H1 (cell line): ENCODE measurements around the gene MMP12. TPM values are rescaled to one million over a fixed set of nuclear protein-coding genes. Genes with fewer than 3 reads are reported as not detected.

Experiments
- CTCF ChIA-PET: fragments of 300-600 bp; sonication (Branson Sonifier 250); formaldehyde crosslinking; loops from one replicate; lab custom pipeline; 2021; ENCODE audit not compliant: partially characterized antibody; lab: Charles Lee
- POLR2A ChIA-PET: fragments of 300-600 bp; sonication (Branson Sonifier 250); formaldehyde crosslinking; loops from one replicate; lab custom pipeline; 2021; ENCODE audit warnings: inconsistent platforms; ENCODE audit not compliant: partially characterized antibody; lab: Charles Lee
- DNase-seq, 2 experiments: peaks; one replicate each; pipeline versions ENCODE4 v3.0.0 to v3.0.0-alpha.2; 2010 to 2022; ENCODE audit warnings: low spot score in 2 of 2, low read depth in 1 of 2, mixed read lengths in 1 of 2
- FAIRE-seq: peaks from 2 replicates; lab custom pipeline; 2011; peaks lifted over from hg19 to GRCh38; lab: Jason Lieb, UNC
- H2AFZ ChIP-seq: 2 replicates; pipeline ENCODE4 v1.8.1; 2012; ENCODE audit warnings: low read length, inconsistent platforms
- H2AK5ac ChIP-seq: 2 replicates; pipeline ENCODE4 v1.6.1; 2013; ENCODE audit warnings: low read depth, low read length
- H2BK120ac ChIP-seq: replicated peaks from 2 replicates; pipeline ENCODE3; 2013; ENCODE audit warnings: low read depth, low read length, inconsistent platforms
- H2BK12ac ChIP-seq: 2 replicates; pipeline ENCODE4 v1.6.1; 2013; ENCODE audit warnings: low read depth, low read length
- H2BK15ac ChIP-seq: 2 replicates; pipeline ENCODE4 v1.6.1; 2013; ENCODE audit warnings: low read length
- H2BK20ac ChIP-seq: 2 replicates; pipeline ENCODE4 v1.6.1; 2013; ENCODE audit warnings: low read length
- H2BK5ac ChIP-seq: 2 replicates; pipeline ENCODE4 v1.6.1; 2013; ENCODE audit warnings: low read depth, low read length
- H3K14ac ChIP-seq: 2 replicates; pipeline ENCODE4 v1.6.1; 2013; ENCODE audit warnings: inconsistent platforms; ENCODE audit not compliant: insufficient read length
- H3K18ac ChIP-seq: 2 replicates; pipeline ENCODE4 v1.6.1; 2013; ENCODE audit warnings: low read length; ENCODE audit errors: extremely low read depth
- H3K23ac ChIP-seq: 2 replicates; pipeline ENCODE4 v1.6.1; 2013; ENCODE audit warnings: inconsistent platforms; ENCODE audit not compliant: insufficient read length
- H3K23me2 ChIP-seq: 2 replicates; pipeline ENCODE4 v1.6.1; 2013; ENCODE audit warnings: low read depth, low read length
- H3K27ac ChIP-seq: 2 replicates; pipeline ENCODE4 v1.6.1; 2011; ENCODE audit warnings: low read depth, low read length, inconsistent platforms
- H3K27me3 ChIP-seq, 4 experiments: replicated peaks in 1 of 4; 1 replicate in 1 of 4; 2 replicates in 3 of 4; pipeline versions ENCODE4 v1.6.1 to v1.8.1; 2011 to 2013; ENCODE audit warnings: low read length in 3 of 4, mild to moderate bottlenecking in 3 of 4, inconsistent platforms in 2 of 4, mixed read lengths in 2 of 4, moderate library complexity in 1 of 4; ENCODE audit not compliant: control insufficient read depth in 3 of 4, insufficient read depth in 3 of 4; ENCODE audit errors: extremely low read depth in 1 of 4
- H3K36me3 ChIP-seq, 4 experiments: 2 replicates each; pipeline versions ENCODE4 v1.6.1 to v1.8.1; 2011 to 2013; ENCODE audit warnings: mild to moderate bottlenecking in 4 of 4, low read length in 3 of 4, moderate library complexity in 2 of 4, control low read depth in 1 of 4, inconsistent platforms in 1 of 4; ENCODE audit not compliant: insufficient read depth in 4 of 4, control insufficient read depth in 2 of 4
- H3K4ac ChIP-seq: replicated peaks from 2 replicates; pipeline ENCODE3; 2013; ENCODE audit warnings: low read length, low read depth, mixed read lengths, inconsistent platforms; ENCODE audit not compliant: insufficient read length
- H3K4me1 ChIP-seq, 4 experiments: replicated peaks in 1 of 4; 1 replicate in 1 of 4; 2 replicates in 3 of 4; pipeline versions ENCODE4 v1.6.1 to v1.8.1; 2011 to 2013; ENCODE audit warnings: low read length in 3 of 4, inconsistent platforms in 2 of 4, mixed read lengths in 1 of 4; ENCODE audit not compliant: insufficient read depth in 4 of 4, control insufficient read depth in 3 of 4
- H3K4me2 ChIP-seq, 2 experiments: 2 replicates each; pipeline versions ENCODE4 v1.6.1 to v1.8.1; 2011 to 2013; ENCODE audit warnings: low read depth in 2 of 2, low read length in 2 of 2, control low read depth in 1 of 2, inconsistent platforms in 1 of 2, mild to moderate bottlenecking in 1 of 2; ENCODE audit not compliant: insufficient read depth in 1 of 2
- H3K4me3 ChIP-seq, 4 experiments: fragments of 200-600, 300-600 bp in 1 of 4; sonication (generic), shearing (Covaris generic), sonication (Bioruptor Twin) in 1 of 4; 2 replicates each; pipeline versions ENCODE4 v1.5.1 to v1.8.1; 2011 to 2016; ENCODE audit warnings: low read length in 4 of 4, low read depth in 3 of 4, control low read depth in 2 of 4, inconsistent platforms in 2 of 4, mild to moderate bottlenecking in 2 of 4, mixed read lengths in 1 of 4, moderate library complexity in 1 of 4; ENCODE audit not compliant: insufficient read depth in 2 of 4; ENCODE audit errors: extremely low read depth in 1 of 4
- H3K56ac ChIP-seq: replicated peaks from 2 replicates; pipeline ENCODE3; 2013; ENCODE audit warnings: low read depth, mild to moderate bottlenecking, mixed read lengths, low read length, inconsistent platforms; ENCODE audit not compliant: insufficient read length
- H3K79me1 ChIP-seq: 2 replicates; pipeline ENCODE4 v1.6.1; 2013; ENCODE audit warnings: low read depth, low read length, control low read depth
- H3K79me2 ChIP-seq, 2 experiments: 2 replicates each; pipeline versions ENCODE4 v1.6.1 to v1.8.1; 2012 to 2013; ENCODE audit warnings: low read length in 2 of 2, mild to moderate bottlenecking in 2 of 2, inconsistent platforms in 1 of 2; ENCODE audit not compliant: insufficient read depth in 2 of 2, control insufficient read depth in 1 of 2
- H3K9ac ChIP-seq, 4 experiments: replicated peaks in 1 of 4; 1 replicate in 1 of 4; 2 replicates in 3 of 4; pipeline versions ENCODE4 v1.6.1 to v1.8.1; 2011 to 2013; ENCODE audit warnings: low read depth in 3 of 4, low read length in 3 of 4, control low read depth in 2 of 4, mild to moderate bottlenecking in 2 of 4, moderate library complexity in 2 of 4, inconsistent platforms in 1 of 4; ENCODE audit errors: extremely low read depth in 1 of 4
- H3K9me3 ChIP-seq, 2 experiments: 2 replicates each; pipeline versions ENCODE4 v1.6.1 to v1.8.1; 2012 to 2013; ENCODE audit warnings: mild to moderate bottlenecking in 2 of 2, moderate library complexity in 2 of 2, control low read depth in 1 of 2, inconsistent platforms in 1 of 2, low read depth in 1 of 2, low read length in 1 of 2, mixed read lengths in 1 of 2; ENCODE audit not compliant: insufficient read depth in 2 of 2
- H4K20me1 ChIP-seq, 2 experiments: replicated peaks in 1 of 2; 2 replicates each; pipeline versions ENCODE3 to v1.8.1; 2011 to 2013; ENCODE audit warnings: inconsistent platforms in 2 of 2, low read length in 2 of 2, mild to moderate bottlenecking in 1 of 2; ENCODE audit not compliant: insufficient read depth in 2 of 2, control insufficient read depth in 1 of 2
- H4K5ac ChIP-seq: 2 replicates; pipeline ENCODE4 v1.6.1; 2013; ENCODE audit warnings: low read length, low read depth, mixed read lengths, inconsistent platforms; ENCODE audit not compliant: insufficient read length
- H4K8ac ChIP-seq: 2 replicates; pipeline ENCODE4 v1.8.0; 2013; ENCODE audit warnings: mild to moderate bottlenecking, moderate library complexity, low read length, inconsistent platforms; ENCODE audit not compliant: insufficient read depth; ENCODE audit errors: extremely low read depth
- H4K91ac ChIP-seq: replicated peaks from 2 replicates; pipeline ENCODE3; 2013; ENCODE audit warnings: low read length, mixed read lengths, inconsistent platforms; ENCODE audit not compliant: insufficient read length
- CREB1 ChIP-seq: IDR thresholded peaks from 2 replicates; pipeline ENCODE4 v1.6.1; 2012; ENCODE audit warnings: inconsistent platforms
- POLR2AphosphoS5 ChIP-seq: IDR thresholded peaks from 2 replicates; pipeline ENCODE4 v1.6.1; 2011; ENCODE audit warnings: low read depth, low read length
- RAD21 ChIP-seq, 2 experiments: IDR thresholded peaks in 1 of 2; conservative IDR thresholded peaks in 1 of 2; 2 replicates each; pipeline ENCODE4 v1.6.1; 2011; ENCODE audit warnings: low read depth in 2 of 2, low read length in 2 of 2, improper control_type of control experiment in 1 of 2, inconsistent platforms in 1 of 2, mild to moderate bottlenecking in 1 of 2, moderate library complexity in 1 of 2
- SIX5 ChIP-seq: IDR thresholded peaks from 2 replicates; pipeline ENCODE4 v1.6.1; 2011; ENCODE audit warnings: mild to moderate bottlenecking, low read depth, low read length
- TBP ChIP-seq: IDR thresholded peaks from 2 replicates; pipeline ENCODE4 v1.6.1; 2011; ENCODE audit warnings: low read depth, low read length, improper control_type of control experiment
- TEAD4 ChIP-seq: IDR thresholded peaks from 2 replicates; pipeline ENCODE4 v1.6.1; 2012; ENCODE audit warnings: low read depth, low read length, inconsistent platforms, mixed read lengths
- WGBS, 2 experiments: shearing (Covaris generic) in 1 of 2; methylation state at CpG; one replicate each; pipeline versions ENCODE4 v1.1.6 to v1.1.7; 2013 to 2015; ENCODE audit warnings: low lambda C conversion rate in 2 of 2, mixed read lengths in 2 of 2, inconsistent platforms in 1 of 2, low coverage in 1 of 2, missing lambda C conversion rate in 1 of 2; ENCODE audit not compliant: insufficient replicate concordance in 2 of 2, insufficient coverage in 1 of 2, insufficient read length in 1 of 2; ENCODE audit errors: extremely low coverage in 1 of 2, missing lambda C conversion rate in 1 of 2; 5-methylcytosine and 5-hydroxymethylcytosine counted together
- polyA plus RNA-seq, 7 experiments: library from polyadenylated mRNA; depleted of rRNA in 3 of 7; stranded (reverse) in 5 of 7; unstranded in 2 of 7; fragments of >200 nt in 5 of 7; fragments of 200-250 nt in 2 of 7; gene quantifications; 1 replicate in 5 of 7; 2 replicates in 1 of 7; 4 replicates in 1 of 7; pipeline versions ENCODE4 v1.2.1 to v1.2.3, GENCODE V29; 2011 to 2013; ENCODE audit warnings: missing spikeins in 2 of 7, mixed read lengths in 2 of 7
- total RNA-seq: library from RNA; stranded (reverse); fragmentation: NEBNext Ultra II Directional; extraction: Animal tissue kit (Norgen Biotek cat#: 25700); gene quantifications from 2 replicates; pipeline ENCODE4 v1.2.1, GENCODE V29; 2021

The MMP12 gene
- total and polyA plus RNA-seq, 2 of the 8 experiments (the other 6 are each of a cell fraction or from before 2014, with no cell fraction given): not detected

- Histone ChIP-seq H3K14ac (no peak overlapping the region), H2BK15ac (no peak overlapping the region), H3K27me3 (no peaks in the 10 kb centered on the region), H3K9me3 (no peaks in the 10 kb centered on the region), H3K79me1 (no peaks in the 10 kb centered on the region), H2BK120ac (no peak overlapping the region), H4K8ac (no peak overlapping the region), H3K18ac (no peak overlapping the region), H3K4me3 (no peak overlapping the region), H4K5ac (no peak overlapping the region), H2BK20ac (no peak overlapping the region), H3K4me2 (no peak overlapping the region), H3K23me2 (no peaks in the 10 kb centered on the region), H3K4me1 (no peaks in the 10 kb centered on the region), H2BK12ac (no peak overlapping the region), H3K36me3 (no peaks in the 10 kb centered on the region), H3K27ac (no peak overlapping the region), H2AFZ (no peak overlapping the region), H2AK5ac (no peak overlapping the region), H3K56ac (no peak overlapping the region), H4K91ac (no peak overlapping the region), H3K9ac (no peak overlapping the region), H2BK5ac (no peak overlapping the region), H4K20me1 (no peaks in the 10 kb centered on the region), H3K4ac (no peak overlapping the region), H3K23ac (no peak overlapping the region), H3K79me2 (no peaks in the 10 kb centered on the region)
- DNase-seq (no peak), FAIRE-seq (no peak)
- CTCF ChIA-PET: interaction anchor here (0.6 to 2.4 kb wide), 3 partner anchors 36 to 1899 kb away, joined by 3 to 5 read pairs (median 5); no protein-coding TSS in a partner anchor
- 93% methylated on average over 2 of the region's 2 CpGs; no CpG with 5 or more reads in 1 of the 2 experiments for WGBS, 2 experiments
- POLR2A ChIA-PET: no interaction called here
- TF ChIP-seq TBP (no peak), RAD21 (IDR thresholded peaks at IDR 0.05 in 1 of 2, conservative IDR thresholded peaks at IDR 0.05 in 1 of 2; ENCODE audit: low read depth in 2 of 2, low read length in 2 of 2) (no peak), POLR2AphosphoS5 (no peak), CREB1 (no peak), TEAD4 (no peak), SIX5 (no peak)
Measured at GRCh38 chr11:102878595-102878994, 3.8 kb upstream of the MMP12 start.
